Stimulated activated CD4-positive, alpha-beta T cell treated with anti-CD3 and anti-CD28 coated beads, Interleukin-4, amount 100 ng/mL, for 4 hours (primary cell): Measurements from ENCODE around the gene GLOD4.
A peak's percentile ranks its signal among the peaks of the same experiment; 100 is the strongest.
"Not testable (repeated sequence)": the region's sequence is repeated elsewhere in the genome, so short reads cannot be mapped to it uniquely, and the experiment has no call there.

Source experiments
- DNase-seq, 2 experiments: peaks; one replicate each; pipeline ENCODE4 v3.0.0-alpha.2; 2020

The GLOD4 gene

DNA sequence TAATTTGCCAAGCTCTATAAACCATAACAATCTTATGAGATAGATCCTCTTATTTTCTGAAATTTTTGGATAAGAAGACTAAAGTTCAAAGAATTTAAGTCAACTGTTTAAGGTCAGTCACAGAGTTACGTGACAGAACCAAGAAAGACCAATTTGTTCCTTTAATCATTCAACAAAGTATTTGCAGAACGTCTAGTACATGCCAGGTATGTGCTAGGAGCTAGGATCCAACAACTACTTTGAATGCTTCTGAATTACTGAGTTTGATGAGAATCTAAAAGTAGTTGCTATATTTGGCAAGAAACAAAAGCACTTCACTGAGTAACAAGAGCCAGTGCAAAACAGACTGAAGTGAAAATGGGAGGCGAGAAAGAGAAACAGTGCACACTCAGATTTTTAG is 15.0 kb downstream of the GLOD4 start:
- DNase-seq = no peak

DNA sequence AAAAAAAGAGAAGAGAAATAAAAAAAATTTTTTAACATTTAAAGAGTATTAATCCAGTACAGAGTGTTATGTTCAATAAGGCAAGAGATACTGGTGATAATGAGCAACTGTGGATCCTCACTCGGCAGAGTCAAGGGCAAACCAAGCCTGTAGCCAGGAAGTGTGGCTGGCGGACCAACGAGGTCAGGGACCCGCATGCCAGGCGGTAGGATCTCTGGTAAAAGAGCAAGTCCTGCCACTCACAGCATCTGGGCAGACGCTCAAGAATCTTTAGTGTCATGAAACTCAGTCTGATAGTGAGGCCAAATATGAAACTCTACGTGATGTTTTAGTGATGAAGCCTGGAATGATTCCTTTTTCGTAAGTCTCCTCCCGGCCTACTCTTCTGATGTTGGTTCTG is 21.7 kb downstream of the GLOD4 start:
- no peak for DNase-seq

DNA sequence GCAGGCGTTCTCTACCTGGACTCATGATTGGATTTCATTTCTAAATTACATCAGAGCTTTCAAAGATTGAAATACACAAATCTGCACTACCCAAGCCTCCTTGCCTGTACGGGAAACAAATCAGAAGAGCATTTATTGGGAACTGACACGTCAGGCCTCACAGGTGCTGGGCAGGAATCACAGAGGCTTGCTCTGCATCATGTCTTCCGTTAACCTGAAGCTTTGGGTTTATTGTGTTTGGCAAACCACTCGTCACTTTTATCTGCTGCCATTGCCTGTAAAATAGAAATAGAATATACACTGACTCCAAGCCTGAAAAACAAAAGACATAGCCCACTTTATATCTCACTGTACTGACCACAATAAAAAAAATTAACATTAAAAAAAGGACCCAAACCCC is 22.1 kb downstream of the GLOD4 start:
- DNase-seq = no peak

DNA sequence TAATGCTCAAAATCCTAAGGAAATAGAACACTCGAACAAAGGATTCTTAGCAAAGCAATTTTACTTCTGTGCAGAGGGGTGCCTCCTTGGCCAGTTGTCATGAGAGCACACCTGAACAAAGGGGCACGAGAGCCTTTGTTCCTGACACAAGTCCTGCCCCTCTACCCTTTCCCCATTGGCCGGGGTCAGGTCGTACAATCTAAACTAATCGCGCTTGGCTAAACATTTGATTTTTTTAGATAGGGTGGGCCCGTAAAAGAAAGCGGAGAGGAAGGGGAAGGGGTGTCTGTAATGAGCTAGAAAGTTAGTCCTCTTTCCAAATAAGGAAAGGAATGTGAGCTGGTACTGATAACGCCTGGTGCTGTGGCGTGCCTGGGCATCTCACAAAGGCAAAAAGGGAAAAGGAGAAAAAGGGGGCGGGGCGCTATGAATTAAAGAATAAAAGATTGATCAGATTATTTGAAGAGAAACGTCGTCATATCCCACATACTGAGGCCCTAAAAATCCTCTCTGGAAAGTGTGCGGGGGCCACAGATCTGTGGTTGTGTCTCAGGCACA is 26.0 kb downstream of the GLOD4 start:
- DNase-seq = not testable (repeated sequence)

DNA sequence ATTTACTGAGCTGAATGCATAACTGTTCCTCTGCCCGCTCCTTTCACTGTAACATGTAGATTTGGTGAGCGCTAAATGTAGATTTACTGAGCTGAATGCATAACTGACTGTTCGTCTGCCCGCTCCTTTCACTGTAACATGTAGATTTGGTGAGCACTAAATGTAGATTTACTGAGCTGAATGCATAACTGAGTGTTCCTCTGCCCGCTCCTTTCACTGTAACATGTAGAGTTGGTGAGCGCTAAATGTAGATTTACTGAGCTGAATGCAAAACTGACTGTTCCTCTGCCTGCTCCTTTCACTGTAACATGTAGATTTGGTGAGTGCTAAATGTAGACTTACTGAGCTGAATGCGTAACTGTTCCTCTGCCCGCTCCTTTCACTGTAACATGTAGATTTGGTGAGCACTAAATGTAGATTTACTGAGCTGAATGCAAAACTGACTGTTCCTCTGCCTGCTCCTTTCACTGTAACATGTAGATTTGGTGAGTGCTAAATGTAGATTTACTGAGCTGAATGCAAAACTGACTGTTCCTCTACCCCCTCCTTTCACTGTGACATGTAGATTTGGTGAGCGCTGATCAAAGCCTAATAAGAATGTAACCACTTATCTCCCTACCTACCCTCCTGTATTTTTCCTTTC is 26.6 kb downstream of the GLOD4 start:
- not testable (repeated sequence) for DNase-seq

DNA sequence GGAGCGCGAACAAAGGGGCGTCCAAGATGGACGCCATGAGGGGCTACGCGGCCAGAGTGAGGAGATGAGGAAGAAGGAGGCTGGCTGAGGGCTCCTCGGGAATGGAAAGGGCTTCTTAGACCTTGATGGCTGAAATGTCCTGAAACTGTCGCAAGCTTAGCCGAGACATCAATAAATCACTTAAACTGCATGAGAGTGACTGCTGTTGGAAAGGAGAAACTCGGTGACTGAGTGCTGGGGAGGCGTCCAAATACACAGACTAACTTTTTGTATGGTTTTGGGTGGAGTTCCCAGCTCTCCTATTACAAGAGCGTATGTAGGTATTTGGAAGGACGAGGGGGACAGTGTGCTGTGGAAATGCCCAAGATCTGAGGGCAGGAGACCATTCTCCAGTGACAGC is 28.7 kb downstream of the GLOD4 start:
- no peak for DNase-seq

DNA sequence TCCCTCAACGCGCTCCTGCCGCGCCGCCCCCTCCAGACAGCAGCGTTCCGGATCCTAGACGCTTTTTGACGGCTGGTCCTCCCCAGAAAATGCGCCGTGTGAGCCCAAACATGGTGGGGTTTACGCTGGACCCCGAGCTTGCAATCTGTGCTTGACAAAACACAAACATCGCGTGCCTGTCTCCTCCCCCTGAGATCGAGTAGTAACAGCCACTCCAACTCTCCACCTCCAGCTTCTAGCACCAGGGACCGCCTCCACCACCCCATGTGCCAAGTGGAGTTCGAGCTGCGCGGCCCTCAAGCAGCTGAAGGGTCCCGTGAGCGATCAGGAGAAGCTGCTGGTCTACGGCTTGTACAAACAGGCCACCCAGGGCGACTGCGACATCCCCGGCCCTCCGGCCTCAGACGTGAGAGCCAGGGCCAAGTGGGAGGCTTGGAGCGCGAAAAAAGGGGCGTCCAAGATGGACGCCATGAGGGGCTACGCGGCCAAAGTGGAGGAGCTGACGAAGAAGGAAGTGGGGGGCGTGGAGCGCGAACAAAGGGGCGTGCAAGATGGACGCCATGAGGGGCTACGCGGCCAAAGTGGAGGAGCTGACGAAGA is 29.4 kb downstream of the GLOD4 start:
- peak in 1 of 2 experiments; percentile 61 for DNase-seq

DNA sequence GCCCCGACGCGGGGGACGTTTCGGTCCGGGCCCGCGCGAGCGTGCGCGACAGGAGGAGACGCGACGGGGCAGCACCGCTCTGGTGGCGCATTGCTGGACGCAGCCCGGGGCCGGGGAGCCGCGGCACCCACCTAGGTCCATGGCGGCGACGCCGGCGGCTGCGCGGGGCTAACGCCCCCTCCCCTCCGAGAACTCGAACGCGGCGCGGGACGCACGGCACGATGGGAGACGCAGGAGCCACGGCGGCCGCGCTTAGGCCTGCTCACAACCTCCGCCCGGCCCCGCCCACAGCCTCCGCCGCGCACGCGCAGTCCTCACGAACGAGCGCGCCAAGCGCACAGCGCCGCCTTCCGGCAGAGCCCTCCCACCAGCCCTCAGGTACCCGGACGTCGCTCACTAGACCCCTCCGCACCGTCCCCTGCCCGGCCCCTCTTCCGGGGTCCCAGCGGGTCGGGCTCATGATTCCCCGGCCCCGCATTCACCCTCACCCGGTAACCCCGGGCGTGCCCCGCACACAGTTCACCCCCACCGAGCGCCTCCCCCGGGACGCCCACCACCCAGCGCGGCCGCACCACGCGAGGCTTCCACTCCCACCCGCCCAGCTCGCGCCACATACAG is 30.0 kb downstream of the GLOD4 start, which contains the start of gene GEMIN4:
TSS of gene GEMIN4 (minus strand) at position 263 of the 618 bp plus-strand sequence. CDS start at position 141, 122 bp downstream.
- DNase-seq = peak; percentile 95 to 100

DNA sequence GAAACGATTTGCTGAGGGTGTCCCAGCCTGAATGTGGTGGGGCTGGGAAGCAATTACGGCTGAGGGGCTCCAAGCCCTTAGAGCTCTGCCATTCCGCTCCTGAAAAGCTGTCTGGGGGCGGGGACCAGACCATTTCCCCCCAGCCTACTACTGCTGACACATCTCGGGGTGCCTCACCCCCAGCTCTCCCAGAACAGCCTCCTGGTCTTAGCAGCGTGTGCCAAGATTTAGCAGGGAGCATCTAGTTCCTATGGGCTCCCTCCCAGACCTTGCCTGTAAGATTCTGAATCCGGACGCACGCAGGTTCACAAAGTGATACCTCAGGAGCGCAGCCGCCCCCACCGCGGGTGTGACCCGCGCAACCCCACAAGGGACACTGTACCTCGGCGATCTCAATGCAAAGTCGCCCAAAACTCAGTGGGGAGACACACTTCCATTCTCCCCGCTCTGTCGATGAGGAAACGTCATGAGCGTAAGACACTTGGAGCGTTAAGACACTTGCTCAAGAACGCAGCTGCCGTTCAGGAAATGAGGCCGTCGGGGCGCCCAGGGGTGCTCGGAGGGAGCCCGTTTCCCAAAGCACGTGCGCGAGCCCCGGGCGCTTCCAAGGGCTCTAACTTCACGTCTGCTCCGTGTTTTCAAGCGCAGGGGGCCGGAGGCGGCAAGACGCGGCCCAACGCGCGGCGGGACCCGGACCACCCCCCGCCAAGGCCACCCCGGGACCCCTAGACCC is 30.6 kb downstream of the GLOD4 start:
- peak; percentile 50 to 51 for DNase-seq

DNA sequence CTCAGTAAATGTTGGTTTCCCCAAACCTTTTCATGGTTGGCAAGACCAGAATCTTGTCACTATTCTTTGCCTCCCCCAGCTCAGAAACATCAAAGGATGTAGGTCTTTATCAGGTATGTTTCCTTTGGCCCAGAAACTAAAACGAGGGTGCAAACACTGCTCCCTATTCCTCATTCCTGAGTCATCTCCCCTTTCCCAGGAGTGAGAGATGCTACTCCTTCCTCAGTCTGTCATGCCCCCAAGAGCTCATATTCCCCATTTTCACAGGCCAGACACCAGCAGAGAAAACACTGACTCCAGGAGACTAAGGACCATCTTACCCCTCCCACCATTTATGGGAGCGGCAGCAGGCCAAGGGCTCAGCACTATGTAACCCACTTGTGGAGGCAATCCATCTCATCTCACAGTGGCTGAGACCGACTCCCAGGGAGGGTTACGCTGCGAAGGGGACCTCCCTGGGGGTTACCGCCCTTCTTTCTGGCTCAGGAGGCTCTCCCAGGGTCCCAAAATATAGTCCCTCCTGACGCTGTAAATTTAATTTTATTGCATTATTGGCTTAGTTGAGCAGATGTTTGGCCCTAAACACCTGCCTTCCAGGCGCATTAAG is 31.5 kb downstream of the GLOD4 start:
- DNase-seq = no peak

DNA sequence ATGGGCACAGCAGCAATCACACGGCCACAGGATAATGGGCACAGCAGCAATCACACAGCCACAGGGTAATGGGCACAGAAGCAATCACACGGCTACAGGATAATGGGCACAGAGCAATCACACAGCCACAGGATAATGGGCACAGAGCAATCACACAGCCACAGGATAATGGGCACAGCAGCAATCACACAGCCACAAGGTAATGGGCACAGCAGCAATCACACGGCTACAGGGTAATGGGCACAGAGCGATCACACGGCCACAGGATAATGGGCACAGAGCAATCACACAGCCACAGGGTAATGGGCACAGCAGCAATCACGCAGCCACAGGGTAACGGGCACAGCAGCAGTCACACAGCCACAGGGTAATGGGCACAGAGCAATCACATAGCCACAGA is 32.7 kb downstream of the GLOD4 start:
- not testable (repeated sequence) for DNase-seq

DNA sequence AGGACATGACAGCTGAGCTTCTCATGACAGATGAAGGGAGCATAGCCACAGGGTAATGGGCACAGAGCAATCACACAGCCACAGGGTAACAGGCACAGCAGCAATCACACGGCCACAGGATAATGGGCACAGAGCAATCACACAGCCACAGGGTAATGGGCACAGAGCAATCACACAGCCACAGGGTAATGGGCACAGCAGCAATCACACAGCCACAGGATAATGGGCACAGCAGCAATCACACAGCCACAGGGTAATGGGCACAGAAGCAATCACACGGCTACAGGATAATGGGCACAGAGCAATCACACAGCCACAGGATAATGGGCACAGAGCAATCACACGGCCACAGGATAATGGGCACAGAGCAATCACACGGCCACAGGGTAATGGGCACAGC is 33.5 kb downstream of the GLOD4 start:
- not testable (repeated sequence) for DNase-seq

DNA sequence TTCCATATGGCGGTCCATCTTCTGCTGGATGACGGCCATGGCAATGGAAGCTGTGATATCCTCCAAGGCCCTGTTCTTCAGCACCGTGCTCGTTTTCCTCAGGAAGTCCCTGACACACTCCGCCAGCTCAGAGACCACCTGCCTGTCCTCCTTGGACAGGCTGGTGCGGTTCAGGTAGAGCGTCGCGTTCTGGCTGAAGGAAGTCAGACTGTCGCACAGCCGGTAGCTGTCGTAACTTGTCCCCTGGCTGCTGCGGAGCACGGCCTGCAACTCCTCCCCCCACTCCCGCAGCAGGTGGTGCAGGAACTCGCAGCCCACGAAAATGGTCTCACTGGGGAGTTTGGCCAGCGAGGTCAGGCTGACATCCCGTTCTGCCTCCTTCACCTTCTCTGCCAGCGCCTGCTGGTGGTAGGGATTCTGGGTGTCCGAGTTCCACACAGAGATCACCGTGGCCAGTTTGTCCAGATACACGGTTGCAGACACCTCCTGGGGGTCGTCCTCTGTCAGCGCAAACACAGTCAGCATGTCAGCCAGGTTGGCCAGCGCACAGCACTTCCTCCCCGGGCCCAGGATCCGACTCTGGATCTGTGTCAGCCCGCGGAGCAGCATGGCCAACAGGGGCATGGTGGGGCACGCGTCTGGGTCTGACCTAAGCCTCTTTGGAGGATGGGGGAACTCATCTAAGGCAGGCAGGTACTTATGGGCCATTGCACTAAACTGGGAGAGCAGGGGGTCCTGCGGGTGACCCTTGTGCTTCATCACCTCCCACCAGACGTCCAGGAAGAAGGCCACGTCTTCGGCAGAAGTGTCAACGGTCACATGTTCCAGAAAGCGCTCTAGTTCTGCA is 35.1 kb downstream of the GLOD4 start:
- DNase-seq = no peak

DNA sequence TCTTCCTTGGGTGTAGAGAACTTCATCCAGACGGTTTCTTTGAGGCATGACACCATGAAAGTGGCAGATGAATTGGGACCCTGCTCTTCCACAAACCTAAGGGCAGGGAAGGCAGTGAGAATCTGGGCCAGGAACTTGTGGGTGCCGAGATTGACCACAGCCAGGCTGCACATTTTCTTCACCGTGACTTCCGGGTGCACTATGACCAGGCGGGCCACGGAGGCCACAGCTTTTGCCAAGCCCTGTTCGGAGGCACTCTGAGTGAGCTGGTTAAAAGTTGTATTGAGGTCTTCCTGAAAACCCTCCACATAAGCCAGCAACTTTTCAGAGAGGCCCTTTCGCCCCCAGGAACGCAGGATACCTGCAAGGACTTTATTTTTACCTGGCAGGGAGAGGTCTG is 35.9 kb downstream of the GLOD4 start:
- no peak for DNase-seq

DNA sequence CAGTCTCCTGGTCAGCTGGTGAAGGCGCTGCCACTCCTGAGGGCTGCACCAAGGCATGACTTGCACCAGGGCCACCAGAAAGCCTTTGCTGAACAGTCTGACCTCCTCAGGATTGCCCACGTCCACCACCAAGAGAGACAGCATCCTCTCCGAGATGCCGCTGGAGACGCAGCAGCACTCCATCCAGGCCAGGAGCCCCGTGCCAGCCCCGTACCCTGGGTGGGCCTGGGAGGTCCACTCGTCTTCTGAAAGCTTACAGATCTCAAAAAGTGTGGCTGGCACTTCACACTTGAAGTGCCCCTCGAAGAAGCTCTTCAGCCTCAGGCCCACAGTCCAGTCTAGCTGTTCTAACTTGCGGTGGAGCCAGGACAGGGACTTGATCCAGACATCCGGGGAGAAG is 36.7 kb downstream of the GLOD4 start:
- no peak for DNase-seq

DNA sequence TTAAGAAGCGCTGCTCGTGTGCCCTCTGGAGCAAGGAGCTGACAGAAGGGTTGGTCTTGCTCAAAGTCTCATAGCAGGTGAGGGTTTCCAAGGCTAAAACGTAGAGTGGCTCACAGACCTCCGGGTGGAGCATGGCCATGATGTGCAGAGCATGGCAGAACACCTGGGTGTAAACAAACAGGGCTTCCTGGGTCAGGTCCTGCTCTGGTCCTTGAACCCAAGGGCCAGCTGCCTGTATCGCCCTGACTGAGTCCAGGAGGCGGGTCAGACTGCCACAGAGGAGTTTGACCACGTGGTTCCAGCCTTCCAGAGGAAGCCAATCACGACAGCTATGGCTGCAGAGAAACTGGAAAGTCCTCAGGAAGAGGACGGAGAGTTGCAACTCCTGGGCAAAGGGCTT is 37.1 kb downstream of the GLOD4 start:
- DNase-seq = no peak

DNA sequence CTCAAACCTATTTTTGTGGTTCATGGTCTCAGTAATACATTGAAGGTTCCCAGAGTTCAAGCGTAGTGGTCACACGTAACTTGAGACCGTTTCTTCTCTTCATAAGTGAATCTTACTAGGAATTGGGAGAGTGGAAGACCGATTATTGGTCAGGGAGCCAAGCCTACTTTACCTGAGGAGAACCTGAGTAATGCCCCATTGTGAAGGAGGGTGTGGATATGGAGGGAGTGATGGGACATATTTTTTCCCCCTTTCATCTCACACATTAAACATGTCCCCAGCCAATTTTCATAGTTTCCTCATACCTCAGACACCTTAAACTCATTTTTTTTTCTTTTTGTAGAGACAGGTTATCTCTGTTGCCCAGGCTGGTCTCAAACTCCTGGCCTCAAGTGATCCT is 38.9 kb downstream of the GLOD4 start:
- DNase-seq = no peak

DNA sequence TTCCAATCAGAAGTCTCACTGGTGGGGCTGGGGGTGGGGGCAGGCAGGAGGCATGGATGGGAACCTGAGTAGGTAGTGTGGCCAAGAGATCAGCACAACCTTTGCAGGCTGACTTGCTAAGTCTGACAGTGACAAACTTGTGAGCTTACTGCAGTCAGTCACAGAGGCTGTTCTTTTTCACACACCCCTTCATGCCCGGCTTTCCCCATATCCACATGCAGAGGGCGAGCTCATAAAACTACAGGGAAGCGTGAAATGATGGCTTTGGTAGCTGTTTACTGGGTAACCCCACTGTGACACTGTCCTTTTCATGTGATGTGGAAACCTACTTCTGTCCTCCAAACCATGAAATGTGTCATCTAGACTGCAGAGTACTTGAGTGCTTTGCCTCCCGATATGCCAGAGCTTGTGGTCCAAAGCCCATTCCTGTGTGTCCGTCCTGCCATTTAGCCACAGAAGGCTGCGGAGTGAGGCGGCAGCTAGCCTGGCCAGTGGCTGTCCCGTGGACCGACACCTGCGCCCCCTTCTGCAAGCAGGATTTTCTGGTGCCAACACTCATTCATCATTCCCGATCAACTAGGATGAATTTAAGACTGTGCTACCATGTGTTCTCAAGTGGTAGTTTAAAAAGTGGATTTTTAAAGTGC is 39.8 kb downstream of the GLOD4 start:
- DNase-seq = no peak

DNA sequence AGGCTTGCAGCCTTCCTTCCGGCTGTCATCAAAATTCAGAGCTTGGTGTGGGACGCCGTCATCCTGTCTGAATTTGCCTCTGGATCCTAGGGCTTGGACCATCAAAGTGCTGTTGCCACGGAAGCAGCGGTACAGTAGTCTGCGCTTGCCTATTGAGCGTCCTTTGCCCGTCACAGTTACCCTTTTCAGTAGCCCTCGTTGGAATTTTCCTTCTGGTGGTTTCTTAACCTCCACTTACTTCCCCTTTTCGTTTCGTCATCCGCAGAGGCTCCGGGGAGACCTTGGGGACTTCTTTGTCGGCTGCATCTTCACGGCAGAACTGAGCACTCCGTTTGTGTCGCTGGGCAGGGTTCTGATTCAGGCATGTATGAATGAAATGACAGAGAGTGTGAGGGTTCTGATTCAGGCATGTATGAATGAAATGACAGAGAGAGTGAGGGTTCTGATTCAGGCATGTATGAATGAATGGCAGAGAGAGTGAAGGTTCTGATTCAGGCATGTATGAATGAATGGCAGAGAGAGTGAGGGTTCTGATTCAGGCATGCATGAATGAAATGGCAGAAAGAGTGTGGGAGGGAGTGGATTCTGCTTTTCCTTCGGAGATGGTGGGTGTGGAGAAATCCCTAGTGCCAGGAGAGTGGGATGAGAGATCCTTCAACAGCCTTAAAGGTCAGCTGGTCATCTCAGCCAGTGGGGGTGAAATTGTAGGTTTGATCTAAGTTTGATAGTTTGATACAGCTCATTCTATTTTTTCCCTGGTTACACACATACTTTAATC is 41.7 kb downstream of the GLOD4 start:
- DNase-seq = peak in 1 of 2 experiments; percentile 29

DNA sequence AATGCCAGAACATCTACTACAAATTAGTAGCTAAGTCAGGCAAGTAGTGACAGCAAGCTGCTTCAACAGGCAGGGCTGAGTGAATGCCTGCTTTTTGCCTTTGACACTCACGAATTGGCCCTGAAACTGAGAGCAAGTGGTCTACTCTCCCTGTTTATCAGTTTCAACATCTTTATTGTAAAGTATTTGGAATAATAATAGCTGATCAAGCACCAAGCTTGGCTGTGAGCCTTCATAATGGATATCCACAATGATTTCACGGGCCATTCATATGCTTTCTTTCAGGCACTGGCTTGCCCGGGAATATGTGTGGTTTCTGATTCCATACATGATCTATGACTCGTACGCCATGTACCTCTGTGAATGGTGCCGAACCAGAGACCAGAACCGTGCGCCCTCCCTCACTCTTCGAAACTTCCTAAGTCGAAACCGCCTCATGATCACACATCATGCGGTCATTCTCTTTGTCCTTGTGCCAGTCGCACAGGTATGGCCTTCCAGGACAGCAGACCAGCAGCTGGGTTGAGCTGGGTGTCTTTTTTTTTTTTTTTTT is 44.4 kb downstream of the GLOD4 start:
- DNase-seq = no peak
